Panc1 (cell line): Measurements from ENCODE around the gene NXPE3.

ENCODE experiments used
- CTCF ChIP-seq: fragments of 450-650 bp; IDR thresholded peaks from 2 replicates; pipeline ENCODE4 v1.5.1; 2017; ENCODE audit warnings: mild to moderate bottlenecking
- POLR2AphosphoS5 ChIP-seq: IDR thresholded peaks from 2 replicates; pipeline ENCODE4 v1.6.1; 2012; ENCODE audit warnings: mild to moderate bottlenecking, low read depth, low read length, moderate library complexity
- REST ChIP-seq, 2 experiments: IDR thresholded peaks; 2 replicates each; pipeline ENCODE4 v1.6.1; 2011 to 2012; ENCODE audit warnings: low read depth in 2 of 2, control low read depth in 1 of 2, low read length in 1 of 2, mild to moderate bottlenecking in 1 of 2, moderate library complexity in 1 of 2; ENCODE audit not compliant: insufficient read depth in 1 of 2

DNA sequence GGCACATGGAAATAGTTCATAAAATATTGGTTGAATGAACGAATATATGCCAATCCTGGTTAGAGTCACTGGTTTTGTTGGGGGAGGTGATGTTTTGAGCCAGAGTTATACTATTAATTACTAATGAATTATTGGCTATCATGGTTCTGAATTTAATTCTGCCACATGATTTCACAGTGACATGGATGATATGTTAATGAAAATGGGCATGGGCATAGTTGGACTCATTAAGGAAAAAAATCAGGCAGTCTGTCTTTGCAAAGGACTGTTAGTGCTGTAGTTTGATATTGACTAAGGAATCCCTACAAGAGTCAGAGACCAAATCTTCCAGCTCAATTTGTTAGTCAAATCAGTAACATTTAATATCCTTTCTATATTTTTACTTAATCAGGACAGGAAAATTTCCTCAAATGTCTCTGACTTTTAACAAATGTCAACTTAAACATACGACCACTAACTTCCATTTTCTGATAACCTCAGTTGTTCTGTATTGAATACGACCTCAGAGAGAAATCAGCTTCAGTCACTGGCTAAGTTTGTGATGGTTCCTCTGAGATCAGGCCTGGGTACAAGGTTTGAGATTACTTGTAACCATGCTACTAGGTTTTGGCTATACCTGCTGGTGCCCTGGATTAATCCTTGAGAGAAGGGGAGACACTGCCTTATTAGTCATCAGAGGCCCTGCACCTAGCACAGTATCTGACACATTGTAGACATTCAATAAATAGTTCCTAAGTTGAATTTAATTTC is 83.6 kb downstream of the NXPE3 start:
- no peak for TF ChIP-seq CTCF
- peak; percentile 32; the same call in 1 of the 2 replicates for TF ChIP-seq POLR2AphosphoS5
- TF ChIP-seq REST (IDR thresholded peaks at IDR 0.05; ENCODE audit: insufficient read depth in 1 of 2, low read depth in 2 of 2, low read length in 1 of 2), result no peak
